Measurements from ENCODE around the gene KLHL26.

- TF ChIP-seq, protein P1, sequence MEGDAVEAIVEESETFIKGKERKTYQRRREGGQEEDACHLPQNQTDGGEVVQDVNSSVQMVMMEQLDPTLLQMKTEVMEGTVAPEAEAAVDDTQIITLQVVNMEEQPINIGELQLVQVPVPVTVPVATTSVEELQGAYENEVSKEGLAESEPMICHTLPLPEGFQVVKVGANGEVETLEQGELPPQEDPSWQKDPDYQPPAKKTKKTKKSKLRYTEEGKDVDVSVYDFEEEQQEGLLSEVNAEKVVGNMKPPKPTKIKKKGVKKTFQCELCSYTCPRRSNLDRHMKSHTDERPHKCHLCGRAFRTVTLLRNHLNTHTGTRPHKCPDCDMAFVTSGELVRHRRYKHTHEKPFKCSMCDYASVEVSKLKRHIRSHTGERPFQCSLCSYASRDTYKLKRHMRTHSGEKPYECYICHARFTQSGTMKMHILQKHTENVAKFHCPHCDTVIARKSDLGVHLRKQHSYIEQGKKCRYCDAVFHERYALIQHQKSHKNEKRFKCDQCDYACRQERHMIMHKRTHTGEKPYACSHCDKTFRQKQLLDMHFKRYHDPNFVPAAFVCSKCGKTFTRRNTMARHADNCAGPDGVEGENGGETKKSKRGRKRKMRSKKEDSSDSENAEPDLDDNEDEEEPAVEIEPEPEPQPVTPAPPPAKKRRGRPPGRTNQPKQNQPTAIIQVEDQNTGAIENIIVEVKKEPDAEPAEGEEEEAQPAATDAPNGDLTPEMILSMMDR (IDR thresholded peaks at IDR 0.05): no peak
- no peak for TF ChIP-seq POLR2A (IDR thresholded peaks at IDR 0.05)
- no peak for TF ChIP-seq EP300 (IDR thresholded peaks at IDR 0.05)
These were observed 41.4 kb upstream of the KLHL26 start for GRCh38 chr19:18595475-18595874.
